ENCODE results near the gene XPNPEP2. TPM values are rescaled to one million over a fixed set of nuclear protein-coding genes. Genes with fewer than 3 reads are reported as not detected.

XPNPEP2 gene
- total RNA-seq, 1 experiment from 2014 or later = not detected

DNA sequence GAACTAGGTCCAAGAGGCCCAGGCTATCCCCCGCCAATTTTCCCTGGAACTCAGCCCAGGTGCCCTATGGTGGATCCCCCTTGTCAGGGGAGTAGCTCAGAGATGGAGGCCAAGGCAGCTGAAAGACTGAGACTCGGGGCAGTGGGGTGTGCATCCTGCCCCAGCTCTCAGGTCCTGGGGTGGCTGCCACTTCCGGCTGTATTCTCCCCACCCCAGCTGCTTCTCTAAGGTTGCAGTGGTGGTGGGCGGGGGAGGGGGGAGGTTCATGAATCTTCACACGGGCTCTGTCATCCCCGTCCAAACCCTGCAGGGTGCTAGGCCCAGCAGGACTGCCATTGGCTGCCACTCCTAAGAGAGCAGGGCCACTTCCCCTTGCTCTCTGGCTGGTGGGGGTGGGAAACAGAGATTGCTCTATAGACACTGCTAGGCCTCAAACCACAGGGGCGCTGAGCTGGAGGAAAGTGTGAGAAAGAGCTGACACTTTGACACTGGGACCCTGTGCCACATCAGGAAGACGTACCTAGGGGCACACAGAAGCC is 42.4 kb downstream of the XPNPEP2 start:
- Histone ChIP-seq H3K4me2 (ENCODE audit: low read length) (no peak overlapping the region), H3K36me3 (ENCODE audit: low read depth, low read length) (no peaks in the 10 kb centered on the region), H4K20me1 (ENCODE audit: low read length) (no peaks in the 10 kb centered on the region), H3K4me3 (ENCODE audit: low read length) (no peak overlapping the region), H3K9me2 (replicated peaks; ENCODE audit: low read length) (no peaks in the 10 kb centered on the region), H3K9ac (ENCODE audit: low read length) (no peak overlapping the region), H3K27me3 (ENCODE audit: low read length) (no peaks in the 10 kb centered on the region), H2AFZ (ENCODE audit: low read length) (no peak overlapping the region), H3F3A (ENCODE audit: low read length, unreplicated experiment) (no peaks in the 10 kb centered on the region), H3K79me2 (ENCODE audit: low read length) (no peaks in the 10 kb centered on the region), H3K9me3 (ENCODE audit: low read length) (no peaks in the 10 kb centered on the region), H3K27ac (ENCODE audit: low read length) (no peak overlapping the region), H3K4me1 (ENCODE audit: insufficient read depth, low read length) (peaks cover 12% of the 10 kb centered on the region)
- DNase-seq = no peak
- ChIA-PET CTCF (no interaction called here), POLR2A (ENCODE audit: unreplicated experiment) (no interaction called here)
- no peak for ATAC-seq
- BruUV-seq (replicated peaks) = no TSS peak
- TF ChIP-seq EZH2 (IDR thresholded peaks at IDR 0.05; ENCODE audit: low read length, unreplicated experiment) (no peak), EZH2phosphoT487 (IDR thresholded peaks at IDR 0.05; ENCODE audit: borderline replicate concordance, low read length) (no peak)
- TF ChIP-seq, protein P1, sequence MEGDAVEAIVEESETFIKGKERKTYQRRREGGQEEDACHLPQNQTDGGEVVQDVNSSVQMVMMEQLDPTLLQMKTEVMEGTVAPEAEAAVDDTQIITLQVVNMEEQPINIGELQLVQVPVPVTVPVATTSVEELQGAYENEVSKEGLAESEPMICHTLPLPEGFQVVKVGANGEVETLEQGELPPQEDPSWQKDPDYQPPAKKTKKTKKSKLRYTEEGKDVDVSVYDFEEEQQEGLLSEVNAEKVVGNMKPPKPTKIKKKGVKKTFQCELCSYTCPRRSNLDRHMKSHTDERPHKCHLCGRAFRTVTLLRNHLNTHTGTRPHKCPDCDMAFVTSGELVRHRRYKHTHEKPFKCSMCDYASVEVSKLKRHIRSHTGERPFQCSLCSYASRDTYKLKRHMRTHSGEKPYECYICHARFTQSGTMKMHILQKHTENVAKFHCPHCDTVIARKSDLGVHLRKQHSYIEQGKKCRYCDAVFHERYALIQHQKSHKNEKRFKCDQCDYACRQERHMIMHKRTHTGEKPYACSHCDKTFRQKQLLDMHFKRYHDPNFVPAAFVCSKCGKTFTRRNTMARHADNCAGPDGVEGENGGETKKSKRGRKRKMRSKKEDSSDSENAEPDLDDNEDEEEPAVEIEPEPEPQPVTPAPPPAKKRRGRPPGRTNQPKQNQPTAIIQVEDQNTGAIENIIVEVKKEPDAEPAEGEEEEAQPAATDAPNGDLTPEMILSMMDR (conservative IDR thresholded peaks at IDR 0.05; ENCODE audit: low read depth, low read length) = no peak
- intact Hi-C loops (cut with micrococcal nuclease) = no loop called here

DNA sequence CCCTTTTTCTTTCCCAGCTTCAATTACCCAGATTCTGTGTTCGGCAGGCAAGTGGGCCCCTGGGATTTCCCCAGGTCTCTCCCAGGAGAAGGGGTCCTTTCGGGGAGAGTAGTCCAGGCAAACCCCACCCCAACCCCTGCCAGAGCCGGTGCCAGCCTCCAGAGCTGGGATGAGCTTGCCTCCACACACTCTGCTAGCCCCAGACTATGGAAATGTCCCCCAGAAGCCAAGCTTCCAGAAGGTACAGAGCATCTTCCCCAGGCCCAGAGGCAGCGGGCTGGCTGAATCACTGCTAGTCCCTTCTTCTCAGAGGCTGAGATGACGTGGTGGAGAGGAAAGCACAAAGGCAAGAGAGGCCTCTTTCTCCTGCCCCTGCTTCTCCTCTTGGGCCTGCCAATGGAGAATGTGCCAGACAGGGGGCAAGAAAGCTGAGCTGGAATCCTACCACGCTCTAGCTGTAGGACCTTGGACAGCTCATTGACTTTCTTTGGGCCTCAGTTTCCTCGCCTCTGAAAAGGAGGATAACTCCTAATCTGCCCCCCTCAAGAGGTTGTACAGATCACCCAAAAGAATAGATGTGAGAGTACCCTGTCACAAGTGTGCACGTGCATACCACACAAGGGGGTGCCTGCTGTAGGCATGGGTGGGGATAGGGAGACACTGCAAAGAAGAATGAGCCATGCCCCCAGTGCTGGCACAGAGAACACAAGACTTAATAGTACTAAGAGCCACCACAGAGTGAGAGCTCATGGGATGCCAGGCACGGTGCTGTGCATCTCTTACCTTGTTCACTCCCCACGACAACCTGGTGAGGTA is 43.1 kb downstream of the XPNPEP2 start:
- H3F3A ChIP-seq (ENCODE audit: low read length, unreplicated experiment) = no peaks in the 10 kb centered on the region
- H3K9me3 ChIP-seq (ENCODE audit: low read length) = no peaks in the 10 kb centered on the region
- ChIA-PET POLR2A (ENCODE audit: unreplicated experiment) (no interaction called here), CTCF (no interaction called here)
- no peak for TF ChIP-seq EZH2phosphoT487 (IDR thresholded peaks at IDR 0.05; ENCODE audit: borderline replicate concordance, low read length)
- TF ChIP-seq, protein P1 (conservative IDR thresholded peaks at IDR 0.05; ENCODE audit: low read depth, low read length) = no peak
- no peak for TF ChIP-seq EZH2 (IDR thresholded peaks at IDR 0.05; ENCODE audit: low read length, unreplicated experiment)
- intact Hi-C loops (cut with micrococcal nuclease) = no loop called here
- H3K4me1 ChIP-seq (ENCODE audit: insufficient read depth, low read length) = peaks cover 9% of the 10 kb centered on the region
- no peak overlapping the region for H3K9ac ChIP-seq (ENCODE audit: low read length)
- H4K20me1 ChIP-seq (ENCODE audit: low read length) = no peaks in the 10 kb centered on the region
- no peak overlapping the region for H3K27ac ChIP-seq (ENCODE audit: low read length)
- ATAC-seq (no peak), DNase-seq (no peak)
- H3K36me3 ChIP-seq (ENCODE audit: low read depth, low read length) = no peaks in the 10 kb centered on the region
- no peaks in the 10 kb centered on the region for H3K79me2 ChIP-seq (ENCODE audit: low read length)
- no peaks in the 10 kb centered on the region for H3K9me2 ChIP-seq (replicated peaks; ENCODE audit: low read length)
- H3K4me3 ChIP-seq (ENCODE audit: low read length) = no peak overlapping the region
- no peaks in the 10 kb centered on the region for H3K27me3 ChIP-seq (ENCODE audit: low read length)
- H3K4me2 ChIP-seq (ENCODE audit: low read length) = no peak overlapping the region
- no peak overlapping the region for H2AFZ ChIP-seq (ENCODE audit: low read length)
- BruUV-seq (replicated peaks) = no TSS peak

DNA sequence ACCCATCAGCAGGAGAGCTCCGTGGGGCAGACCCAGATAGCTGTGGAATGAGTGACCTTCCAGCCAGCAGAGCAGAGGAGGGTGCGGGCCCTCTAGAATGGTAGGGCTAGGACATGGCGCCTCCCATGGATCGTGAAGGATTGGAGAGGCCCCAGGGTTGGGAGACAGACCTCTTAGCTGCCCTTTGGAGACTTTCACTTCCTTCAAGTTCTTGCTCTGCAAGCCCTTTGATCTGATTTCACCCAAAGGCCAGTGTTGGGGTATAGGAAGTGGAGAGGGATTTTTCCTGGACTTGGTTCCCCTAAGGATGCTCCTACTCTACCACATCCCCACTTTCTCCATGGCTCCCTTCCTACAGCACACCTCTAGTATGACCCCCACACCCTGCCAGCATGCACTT is 43.9 kb downstream of the XPNPEP2 start:
- no TSS peak for BruUV-seq (replicated peaks)
- no peak overlapping the region for H2AFZ ChIP-seq (ENCODE audit: low read length)
- peaks cover under 1% of the 10 kb centered on the region; the same call in 1 of the 2 replicates for H3K4me1 ChIP-seq (ENCODE audit: insufficient read depth, low read length)
- no peaks in the 10 kb centered on the region for H3F3A ChIP-seq (ENCODE audit: low read length, unreplicated experiment)
- TF ChIP-seq, protein P1 (conservative IDR thresholded peaks at IDR 0.05; ENCODE audit: low read depth, low read length) = no peak
- TF ChIP-seq EZH2phosphoT487 (IDR thresholded peaks at IDR 0.05; ENCODE audit: borderline replicate concordance, low read length) = no peak
- TF ChIP-seq EZH2 (IDR thresholded peaks at IDR 0.05; ENCODE audit: low read length, unreplicated experiment) = no peak
- ATAC-seq = no peak
- H3K9ac ChIP-seq (ENCODE audit: low read length) = no peak overlapping the region
- H3K79me2 ChIP-seq (ENCODE audit: low read length) = no peaks in the 10 kb centered on the region
- no peak overlapping the region for H3K27ac ChIP-seq (ENCODE audit: low read length)
- H3K27me3 ChIP-seq (ENCODE audit: low read length) = no peaks in the 10 kb centered on the region
- H3K36me3 ChIP-seq (ENCODE audit: low read depth, low read length) = no peaks in the 10 kb centered on the region
- H3K4me2 ChIP-seq (ENCODE audit: low read length) = no peak overlapping the region
- intact Hi-C loops (cut with micrococcal nuclease) = no loop called here
- no peak for DNase-seq
- H3K9me2 ChIP-seq (replicated peaks; ENCODE audit: low read length) = no peaks in the 10 kb centered on the region
- ChIA-PET POLR2A (ENCODE audit: unreplicated experiment) (no interaction called here), CTCF (no interaction called here)
- no peak overlapping the region for H3K4me3 ChIP-seq (ENCODE audit: low read length)
- no peaks in the 10 kb centered on the region for H4K20me1 ChIP-seq (ENCODE audit: low read length)
- H3K9me3 ChIP-seq (ENCODE audit: low read length) = no peaks in the 10 kb centered on the region
